NCI-H146 treated with DMSO at 0.1 percent for 48 hours (cell line): ENCODE measurements around the gene SMARCC2.
"Not testable (repeated sequence)": the region's sequence is repeated elsewhere in the genome, so short reads cannot be mapped to it uniquely, and the experiment has no call there.

Source experiments
- DNase-seq: peaks from one replicate; lab custom pipeline; 2025; ENCODE audit not compliant: unreplicated experiment; lab: John Stamatoyannopoulos, UW

The SMARCC2 gene

GRCh38 chr12:56165369-56165768 lies 23.9 kb downstream of the SMARCC2 start:
- no peak for DNase-seq

- DNase-seq, result no peak
Observed at GRCh38 chr12:56164345-56164729, 24.9 kb downstream of the SMARCC2 start.

GRCh38 chr12:56163533-56164344 lies 25.5 kb downstream of the SMARCC2 start:
- DNase-seq, result no peak

- no peak for DNase-seq
Observed at GRCh38 chr12:56162468-56163290, 26.6 kb downstream of the SMARCC2 start.

GRCh38 chr12:56161690-56162351 lies 27.5 kb downstream of the SMARCC2 start:
- DNase-seq, result no peak

GRCh38 chr12:56160894-56161689 lies 28.2 kb downstream of the SMARCC2 start:
- DNase-seq, result no peak

- DNase-seq, result no peak
Observed at GRCh38 chr12:56160193-56160763, 29.0 kb downstream of the SMARCC2 start.

- DNase-seq, result no peak
Observed at GRCh38 chr12:56159482-56160192, 29.6 kb downstream of the SMARCC2 start.

GRCh38 chr12:56158926-56159461 lies 30.3 kb downstream of the SMARCC2 start:
- DNase-seq, result peak; percentile 53

GRCh38 chr12:56158029-56158925 lies 31.0 kb downstream of the SMARCC2 start, which contains the start of gene MYL6:
TSS of gene MYL6 (plus strand) at chr12:56158359. CDS start at chr12:56158402, 43 bp downstream.
- DNase-seq, result peak; percentile 97

GRCh38 chr12:56157201-56158028 lies 31.9 kb downstream of the SMARCC2 start:
- peak; percentile 94 for DNase-seq

GRCh38 chr12:56156464-56157200 lies 32.7 kb downstream of the SMARCC2 start:
- not testable (repeated sequence) for DNase-seq

- DNase-seq, result no peak
Observed at GRCh38 chr12:56155256-56155845, 33.9 kb downstream of the SMARCC2 start.

- no peak for DNase-seq
Observed at GRCh38 chr12:56154818-56155217, 34.5 kb downstream of the SMARCC2 start.

- no peak for DNase-seq
Observed at GRCh38 chr12:56154246-56154771, 35.0 kb downstream of the SMARCC2 start.

GRCh38 chr12:56153678-56154065 lies 35.6 kb downstream of the SMARCC2 start:
- DNase-seq, result no peak
